Measurements from ENCODE around the gene ZSCAN32.

Gene ZSCAN32

DNA sequence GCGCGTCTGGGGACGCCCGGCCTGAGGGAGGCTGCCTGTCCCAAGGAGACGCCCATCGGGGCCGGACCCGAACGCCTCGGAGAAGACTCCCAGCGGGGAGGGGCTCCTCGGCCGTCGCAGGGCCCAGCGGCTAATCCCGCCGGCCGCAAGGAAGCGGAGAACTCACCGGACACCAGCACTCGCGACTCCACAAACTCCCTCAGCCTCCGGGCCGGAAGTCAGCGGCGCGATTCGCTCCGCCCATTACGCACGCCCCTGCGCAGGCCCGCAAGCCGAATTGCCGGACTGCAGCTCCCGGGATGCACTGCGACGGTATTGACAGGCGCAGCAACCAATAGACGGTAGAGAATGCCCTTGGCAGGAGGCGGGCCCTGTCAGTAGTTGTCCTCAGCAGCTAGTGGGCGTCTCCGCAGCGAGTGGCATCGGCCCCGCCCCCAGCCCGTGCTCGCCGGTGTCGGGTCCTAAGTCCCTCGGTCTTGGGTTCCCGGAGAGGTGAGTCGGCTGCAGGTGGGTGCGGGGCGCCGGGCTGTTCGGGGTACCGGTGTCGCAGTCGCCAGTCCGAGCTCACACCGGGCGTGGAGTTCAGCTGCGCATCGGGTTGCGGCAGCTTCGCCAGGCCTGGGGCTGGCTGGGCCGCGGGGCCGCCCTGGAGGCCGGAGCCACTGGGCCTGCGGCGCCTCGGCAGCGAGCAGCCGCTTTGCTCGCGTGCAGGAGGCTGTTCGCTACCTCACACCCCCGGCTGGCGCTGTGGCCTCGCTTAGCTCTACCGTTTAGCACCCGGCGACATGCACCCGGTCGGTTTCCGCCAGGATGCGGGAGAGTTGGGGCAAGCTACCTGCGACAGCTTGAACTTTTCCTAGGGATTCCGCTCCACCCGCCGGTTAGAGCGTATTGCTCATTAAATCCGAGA, at the start of gene ZSCAN32, which contains the start of gene ZNF174:
Gene ZSCAN32, minus strand, starts transcription at position 226 of the 910 bp plus-strand sequence. CDS start 3,447 bp downstream, outside the sequence.
Gene ZNF174, plus strand, starts transcription at position 437 of the 910 bp plus-strand sequence. CDS start 790 bp downstream, outside the sequence.
- peaks cover 39 to 40% of the 10 kb centered on the region in 2 donors for H3K9me3 Mint-ChIP-seq

DNA sequence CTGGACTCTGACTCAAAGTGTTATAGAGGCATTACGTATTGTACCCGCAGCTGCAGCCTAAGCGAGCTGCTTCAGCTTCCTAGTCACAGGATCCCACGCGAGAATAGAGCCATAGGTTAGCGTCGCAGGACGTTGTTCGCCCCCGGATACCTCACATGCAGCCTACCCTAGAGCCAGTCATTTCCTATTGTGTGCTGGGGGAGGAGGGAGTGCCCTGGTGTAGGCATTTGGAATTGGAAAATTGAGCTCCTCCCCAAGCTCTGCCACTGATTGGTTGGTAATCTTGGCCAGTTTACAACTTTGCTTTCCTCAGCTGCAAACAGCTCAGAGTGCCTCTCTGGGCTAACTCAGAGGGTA, 43.2 kb upstream of the ZSCAN32 start:
- Mint-ChIP-seq H3K4me3 (peak overlapping the region; percentile 87 to 95), H3K9me3 (peaks cover 9 to 12% of the 10 kb centered on the region in 2 donors), H3K27me3 (no peaks in the 10 kb centered on the region), H3K4me1 (peaks cover 22% of the 10 kb centered on the region), H3K27ac (peak overlapping the region; percentile 95 to 99)
- DNase-seq (peak in 1 of 2 donors; percentile 56), ATAC-seq (peak; percentile 79)

More for the DNA sequence above, at the start of gene ZSCAN32, which contains the start of gene ZNF174:
- Mint-ChIP-seq H3K4me3 (peak within 1 kb of the TSS; percentile 98 to 99), H3K27me3 (no peaks in the 10 kb centered on the region), H3K27ac (peak within 1 kb of the TSS; percentile 93 to 94), H3K4me1 (peaks cover 39% of the 10 kb centered on the region)
- ATAC-seq, result peak; percentile 99
- DNase-seq, result peak; percentile 99 to 100

DNA sequence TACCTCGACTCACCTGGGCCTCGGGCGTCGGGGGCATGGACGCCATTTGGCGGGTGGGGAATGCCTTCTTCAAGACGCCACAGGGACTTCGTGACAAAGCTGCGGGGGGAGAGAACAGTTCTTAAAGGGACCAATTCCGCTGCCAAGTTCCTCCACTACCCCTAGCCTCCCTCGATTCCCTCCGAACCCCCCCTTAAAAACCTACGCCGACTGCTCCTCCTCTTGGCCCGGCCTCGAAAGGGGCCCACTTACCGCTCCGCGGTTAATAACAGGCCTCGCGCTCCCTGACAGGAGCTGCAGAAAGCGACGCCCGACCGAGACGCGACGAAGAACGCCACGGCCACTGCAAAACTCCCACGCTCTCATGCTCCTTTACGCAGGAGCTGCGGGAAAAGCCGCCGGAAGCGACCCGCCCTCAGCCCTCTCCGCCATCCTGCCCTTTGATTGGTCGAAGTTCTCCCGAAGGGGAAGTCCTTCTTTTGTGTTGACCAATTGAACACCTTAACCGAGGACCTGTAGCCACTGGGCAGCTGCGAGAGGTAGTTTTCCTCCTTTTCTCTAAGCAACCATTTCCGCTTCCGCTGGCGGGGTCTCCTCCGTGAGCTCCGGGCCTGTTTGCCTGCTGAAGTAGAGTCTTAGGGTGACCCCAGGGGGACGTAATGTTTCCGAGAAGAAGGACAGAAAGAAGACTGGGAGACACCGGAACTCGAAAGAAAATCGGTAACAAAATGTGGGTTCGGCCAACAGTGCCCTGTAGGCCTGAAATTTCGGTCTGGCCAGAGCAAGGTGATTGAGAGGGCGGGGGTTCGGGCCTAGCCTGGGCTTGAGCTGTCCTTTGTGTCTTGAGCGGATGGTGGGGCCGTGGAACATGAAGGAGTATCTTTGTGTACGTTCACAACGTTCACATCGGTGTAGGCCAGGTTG, 42.6 kb upstream of the ZSCAN32 start, which contains the start of the genes NAA60 and ZNF597:
Gene NAA60, plus strand, starts transcription at position 573 of the 924 bp plus-strand sequence. CDS start 32,548 bp downstream, outside the sequence.
Gene ZNF597, minus strand, starts transcription at position 397 of the 924 bp plus-strand sequence. Its CDS starts 351 bp downstream, at position 46.
- Mint-ChIP-seq H3K9me3 (peaks cover 9 to 12% of the 10 kb centered on the region in 2 donors), H3K4me3 (peak within 1 kb of the TSS; percentile 87 to 95), H3K27me3 (no peaks in the 10 kb centered on the region), H3K4me1 (peaks cover 22% of the 10 kb centered on the region), H3K27ac (peak within 1 kb of the TSS; percentile 95 to 99)
- peak; percentile 76 to 85 for DNase-seq
- ATAC-seq, result peak; percentile 94

DNA sequence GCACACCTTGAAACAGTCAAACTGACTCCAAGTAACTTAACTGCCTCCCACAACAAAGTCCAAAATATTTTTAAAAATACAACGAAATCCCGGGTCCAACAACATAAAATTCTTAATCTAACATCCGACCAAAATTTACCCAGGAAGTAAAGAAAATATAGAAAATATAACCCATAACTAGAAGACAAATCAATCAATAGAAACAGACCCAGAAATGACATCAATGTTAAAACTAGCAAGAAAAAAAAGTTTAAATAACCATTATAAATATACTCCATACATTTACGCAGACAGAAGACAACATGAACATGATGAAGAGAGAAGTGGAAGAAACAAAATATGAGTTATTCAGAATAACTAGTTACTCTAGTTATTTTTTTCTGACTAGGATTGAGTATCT, 38.8 kb upstream of the ZSCAN32 start:
- DNase-seq (no peak), ATAC-seq (no peak)
- peaks cover 20% of the 10 kb centered on the region for H3K4me1 Mint-ChIP-seq

DNA sequence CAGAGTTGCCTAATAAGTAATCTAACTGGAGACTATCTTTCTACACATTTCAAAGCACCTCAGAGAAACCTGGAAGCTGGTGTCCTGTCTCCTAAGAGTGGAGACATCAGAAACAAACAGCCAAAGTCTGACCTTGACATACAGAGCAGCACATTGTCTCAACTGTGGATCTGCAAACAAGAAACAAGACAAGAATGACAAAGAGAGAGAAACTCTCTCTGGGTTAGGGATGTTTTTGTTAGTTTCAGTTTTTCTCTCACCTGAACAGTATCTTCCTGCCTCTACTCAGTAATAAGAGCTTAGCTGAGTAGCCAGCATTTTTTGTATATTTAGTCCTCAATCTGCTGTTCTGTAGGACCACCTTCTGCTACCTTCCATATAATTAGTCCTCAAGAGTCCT, 33.6 kb upstream of the ZSCAN32 start:
- peak overlapping the region in 1 of 2 donors; percentile 14 for H3K4me3 Mint-ChIP-seq
- no peaks in the 10 kb centered on the region for H3K27me3 Mint-ChIP-seq
- peaks cover 5 to 19% of the 10 kb centered on the region in 2 donors for H3K9me3 Mint-ChIP-seq
- peaks cover 19% of the 10 kb centered on the region for H3K4me1 Mint-ChIP-seq
- no peak overlapping the region for H3K27ac Mint-ChIP-seq
- DNase-seq (no peak), ATAC-seq (no peak)

More for the DNA sequence above, 38.8 kb upstream of the ZSCAN32 start:
- Mint-ChIP-seq H3K27ac (no peak overlapping the region), H3K27me3 (no peaks in the 10 kb centered on the region), H3K9me3 (peaks cover 9 to 12% of the 10 kb centered on the region in 2 donors), H3K4me3 (no peak overlapping the region)

DNA sequence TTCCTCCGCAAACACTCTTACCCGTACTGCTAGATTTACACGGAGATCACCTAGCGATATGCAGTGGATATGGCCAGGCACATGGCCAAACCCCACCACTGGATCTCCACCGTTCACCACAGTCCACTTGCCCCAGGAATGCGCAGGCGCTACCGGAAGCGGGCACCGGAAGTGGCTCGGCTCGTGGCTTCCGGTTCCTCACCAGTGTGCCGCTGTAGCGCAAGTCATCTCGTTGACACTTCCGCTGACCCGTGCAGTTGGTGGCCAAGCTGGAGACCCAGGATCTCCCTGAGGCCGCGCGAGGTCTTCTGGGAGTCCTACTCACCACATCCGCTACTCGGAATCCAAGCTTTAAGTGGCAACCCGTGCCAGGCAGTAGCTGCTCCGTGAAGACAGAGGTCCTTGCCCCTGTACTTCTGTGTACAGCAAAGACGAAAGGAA, 31.0 kb upstream of the ZSCAN32 start:
- Mint-ChIP-seq H3K27me3 (no peaks in the 10 kb centered on the region), H3K4me3 (peak overlapping the region; percentile 58 to 73), H3K9me3 (peaks cover 5 to 19% of the 10 kb centered on the region in 2 donors), H3K4me1 (peaks cover 19% of the 10 kb centered on the region), H3K27ac (peak overlapping the region in 1 of 2 donors; percentile 82)
- ATAC-seq (peak; percentile 95), DNase-seq (peak; percentile 46 to 75)

DNA sequence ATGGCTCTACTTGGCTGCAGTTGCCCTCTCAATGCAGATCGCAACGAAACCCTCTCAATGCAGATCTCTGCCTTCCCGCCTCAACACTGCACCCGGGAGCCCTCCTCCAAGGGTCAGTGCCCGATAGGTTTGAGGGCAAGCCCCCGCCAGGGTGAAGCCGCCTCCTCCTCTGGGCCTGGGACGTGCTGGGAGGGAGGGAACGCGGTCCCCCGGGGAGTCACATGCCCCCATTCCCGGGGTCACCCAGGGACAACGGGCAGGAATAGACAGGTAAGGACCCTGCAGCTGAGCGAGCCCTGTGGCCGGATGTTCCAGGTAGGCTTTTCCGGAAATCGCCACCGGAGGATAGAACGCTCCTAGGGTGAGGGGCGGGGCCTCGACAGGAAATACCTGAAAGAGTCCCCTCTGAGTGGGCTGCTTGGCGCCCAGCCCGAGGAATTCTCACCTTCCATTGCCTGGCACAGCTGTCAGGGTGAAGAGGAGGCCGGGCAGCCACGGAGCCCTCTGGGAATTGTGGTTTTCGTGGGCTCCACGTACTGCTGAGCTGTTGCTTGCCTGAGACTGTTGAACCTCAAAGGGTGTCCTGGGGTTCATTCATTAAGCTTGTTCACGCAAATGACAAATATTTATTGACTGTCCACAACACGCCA, 13.1 kb upstream of the ZSCAN32 start:
- no peak overlapping the region for H3K27ac Mint-ChIP-seq
- H3K9me3 Mint-ChIP-seq, result peaks cover 29 to 63% of the 10 kb centered on the region in 2 donors
- no peak overlapping the region for H3K4me3 Mint-ChIP-seq
- no peak for DNase-seq
- H3K4me1 Mint-ChIP-seq, result no peaks in the 10 kb centered on the region
- ATAC-seq, result no peak
- H3K27me3 Mint-ChIP-seq, result no peaks in the 10 kb centered on the region

DNA sequence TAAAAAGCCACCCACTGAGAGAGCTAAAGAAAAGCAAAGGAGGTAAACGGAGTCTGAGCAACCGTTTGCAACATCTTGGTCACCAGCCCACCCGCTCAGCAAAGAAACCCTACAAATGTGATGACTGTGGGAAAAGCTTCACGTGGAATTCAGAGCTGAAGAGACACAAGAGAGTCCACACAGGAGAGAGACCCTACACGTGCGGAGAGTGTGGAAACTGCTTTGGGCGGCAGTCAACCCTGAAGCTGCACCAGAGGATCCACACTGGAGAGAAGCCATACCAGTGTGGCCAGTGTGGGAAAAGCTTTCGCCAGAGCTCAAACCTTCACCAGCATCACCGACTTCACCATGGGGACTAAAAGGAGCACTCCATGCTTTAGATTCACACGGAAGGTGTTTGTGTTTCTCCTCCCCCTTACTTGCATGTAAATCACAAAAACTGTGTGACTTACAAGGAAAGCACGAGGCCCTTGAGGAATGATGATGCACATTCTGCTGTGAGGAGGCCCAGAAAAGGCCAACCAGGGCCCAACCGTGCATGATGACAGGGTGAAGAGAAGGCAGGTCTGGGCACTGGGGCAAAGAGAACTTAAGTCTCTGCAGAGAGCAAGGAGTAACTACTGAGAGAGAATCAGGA, 7.9 kb upstream of the ZSCAN32 start:
- ATAC-seq, result no peak
- H3K27me3 Mint-ChIP-seq, result no peaks in the 10 kb centered on the region
- no peak overlapping the region for H3K27ac Mint-ChIP-seq
- H3K4me3 Mint-ChIP-seq, result no peak overlapping the region
- no peak for DNase-seq
- H3K4me1 Mint-ChIP-seq, result no peaks in the 10 kb centered on the region
- H3K9me3 Mint-ChIP-seq, result peaks cover 56 to 76% of the 10 kb centered on the region in 2 donors

DNA sequence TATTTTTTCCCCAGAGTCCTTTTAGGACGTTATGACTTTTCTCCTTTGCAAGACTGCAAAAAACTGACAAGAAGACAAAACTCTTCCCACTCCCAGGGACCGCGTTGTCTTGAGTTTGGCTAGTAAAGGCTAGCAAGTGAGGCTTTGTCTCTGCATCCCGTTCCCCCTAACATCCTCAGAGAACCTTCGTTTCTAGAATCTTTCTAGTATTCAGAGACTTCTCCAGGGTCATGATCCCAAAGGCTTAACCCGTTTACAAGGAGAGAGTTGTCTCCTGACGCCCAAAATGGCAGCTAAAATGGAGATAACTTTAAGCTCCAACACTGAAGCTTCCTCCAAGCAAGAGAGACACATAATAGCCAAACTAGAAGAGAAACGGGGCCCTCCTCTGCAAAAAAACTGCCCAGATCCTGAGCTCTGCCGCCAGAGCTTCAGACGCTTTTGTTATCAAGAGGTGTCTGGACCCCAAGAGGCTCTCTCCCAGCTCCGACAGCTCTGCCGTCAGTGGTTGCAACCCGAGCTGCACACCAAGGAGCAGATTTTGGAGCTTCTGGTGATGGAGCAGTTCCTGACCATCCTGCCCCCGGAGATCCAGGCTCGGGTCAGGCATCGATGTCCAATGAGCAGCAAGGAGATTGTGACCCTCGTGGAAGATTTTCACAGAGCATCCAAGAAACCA, 1.1 kb upstream of the ZSCAN32 start:
- Mint-ChIP-seq H3K4me1 (peaks cover 32% of the 10 kb centered on the region), H3K27ac (peak overlapping the region; percentile 77 to 88), H3K27me3 (no peaks in the 10 kb centered on the region), H3K9me3 (peaks cover 40% of the 10 kb centered on the region in 2 donors), H3K4me3 (peak overlapping the region; percentile 98 to 99)
- peak in 1 of 2 donors; percentile 7 for DNase-seq
- no peak for ATAC-seq

DNA sequence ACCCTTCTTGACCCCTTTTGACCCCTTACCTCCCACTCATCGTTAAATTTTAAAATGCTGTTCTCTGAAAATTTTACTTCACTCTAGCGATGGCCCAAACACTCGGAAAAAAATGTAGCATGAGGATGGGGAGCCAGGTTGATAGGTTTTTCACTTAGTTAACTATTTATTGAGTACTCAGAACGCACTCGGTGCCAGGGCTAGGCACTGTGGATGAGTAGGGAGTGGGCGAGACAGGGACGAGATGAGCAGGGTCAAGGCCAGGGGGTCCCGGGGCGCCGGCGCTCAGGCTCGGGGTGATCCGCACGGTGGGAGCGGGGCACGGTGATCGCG, 392 bp downstream of the ZSCAN32 start:
- Mint-ChIP-seq H3K4me1 (peaks cover 41% of the 10 kb centered on the region), H3K27me3 (no peaks in the 10 kb centered on the region), H3K4me3 (peak overlapping the region; percentile 98 to 99), H3K9me3 (peaks cover 35 to 40% of the 10 kb centered on the region in 2 donors), H3K27ac (peak overlapping the region; percentile 93 to 94)
- ATAC-seq, result peak; percentile 48
- peak in 1 of 2 donors; percentile 7 for DNase-seq

DNA sequence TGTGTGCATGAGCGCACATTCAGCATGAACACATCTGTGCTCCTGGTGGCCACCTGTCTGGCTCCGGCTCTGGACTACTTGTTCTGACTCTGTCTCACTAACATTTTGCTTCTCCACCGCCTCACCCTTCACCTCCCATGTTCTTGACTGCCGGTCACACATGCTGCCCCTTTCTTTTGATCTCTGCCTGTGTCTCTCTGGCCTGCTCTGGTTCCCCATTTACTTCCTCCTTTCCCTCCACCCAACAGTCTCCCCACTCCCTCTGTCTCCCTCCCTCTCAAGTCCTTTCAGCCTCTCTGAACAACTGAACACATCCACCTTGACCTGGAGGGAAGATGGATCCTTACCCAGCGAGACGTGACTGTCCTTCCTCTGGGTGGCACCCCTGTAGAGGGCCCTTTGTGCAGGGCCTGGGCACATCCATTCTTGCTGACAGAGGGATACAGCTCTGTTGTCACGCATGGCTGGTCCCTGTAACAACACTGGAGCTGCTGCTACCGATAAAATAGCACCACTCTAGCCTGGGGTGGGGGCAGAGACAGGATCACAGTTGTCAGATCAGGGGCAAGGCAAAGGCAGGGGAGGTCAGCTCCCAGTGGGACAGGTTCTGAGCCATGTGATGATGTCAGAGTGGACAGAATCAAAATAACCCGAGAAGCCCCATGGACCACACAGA, 11.0 kb downstream of the ZSCAN32 start:
- Mint-ChIP-seq H3K27ac (no peak overlapping the region), H3K27me3 (no peaks in the 10 kb centered on the region), H3K4me3 (no peak overlapping the region), H3K4me1 (peaks cover 6% of the 10 kb centered on the region), H3K9me3 (peaks cover 42 to 47% of the 10 kb centered on the region in 2 donors)
- ATAC-seq (no peak), DNase-seq (no peak)

DNA sequence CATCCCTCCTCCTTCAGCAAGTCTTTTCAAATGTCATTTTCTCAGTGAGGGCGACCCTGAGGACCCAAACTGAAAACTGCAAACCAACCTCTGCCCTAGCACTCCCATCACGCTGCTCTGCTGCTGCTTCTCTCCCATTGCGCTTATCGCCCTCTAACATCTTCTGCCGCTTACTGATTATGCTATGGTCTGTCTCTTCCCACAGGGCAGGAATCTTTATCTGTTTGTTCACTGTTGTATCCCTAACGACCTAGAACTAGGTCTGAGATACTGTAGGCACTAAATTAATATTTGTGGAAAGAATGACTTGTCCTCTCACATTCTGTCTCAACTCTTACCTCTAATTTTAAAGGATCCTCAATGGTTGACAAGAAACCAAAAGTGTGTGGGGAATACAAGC, 12.5 kb downstream of the ZSCAN32 start:
- peaks cover 42 to 50% of the 10 kb centered on the region in 2 donors for H3K9me3 Mint-ChIP-seq

DNA sequence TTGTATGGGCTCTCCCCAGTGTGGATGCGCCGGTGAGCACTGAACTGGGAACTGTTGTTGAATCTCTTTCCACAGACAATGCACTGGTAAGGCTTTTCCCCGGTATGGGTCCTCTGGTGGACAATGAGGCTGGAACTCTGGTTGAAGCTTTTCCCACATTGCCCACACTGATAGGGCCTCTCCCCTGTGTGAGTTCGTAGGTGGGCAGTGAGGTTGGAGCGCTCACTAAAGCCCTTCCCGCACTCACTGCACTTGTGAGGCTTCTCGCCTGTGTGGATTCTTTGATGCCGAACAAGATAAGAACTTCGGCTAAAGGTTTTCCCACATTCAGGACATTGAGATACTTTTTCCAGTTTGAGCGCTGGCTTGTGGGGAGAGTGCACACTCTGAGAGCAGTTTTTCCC, 17.8 kb downstream of the ZSCAN32 start:
- Mint-ChIP-seq H3K9me3 (peaks cover 55 to 73% of the 10 kb centered on the region in 2 donors), H3K4me3 (no peak overlapping the region), H3K27ac (no peak overlapping the region), H3K4me1 (no peaks in the 10 kb centered on the region), H3K27me3 (no peaks in the 10 kb centered on the region)
- ATAC-seq (no peak), DNase-seq (peak in 1 of 2 donors; percentile 3)

More for the DNA sequence above, 12.5 kb downstream of the ZSCAN32 start:
- Mint-ChIP-seq H3K4me3 (no peak overlapping the region), H3K27me3 (no peaks in the 10 kb centered on the region), H3K4me1 (no peaks in the 10 kb centered on the region), H3K27ac (no peak overlapping the region)
- DNase-seq (no peak), ATAC-seq (no peak)

Measured in stimulated activated naive CD8-positive, alpha-beta T cell treated with anti-CD3 and anti-CD28 coated beads, Interleukin-15, amount 100 ng/mL, for 72 hours (primary cell).